ENCODE data around the gene ZNF831.

ZNF831 gene

DNA sequence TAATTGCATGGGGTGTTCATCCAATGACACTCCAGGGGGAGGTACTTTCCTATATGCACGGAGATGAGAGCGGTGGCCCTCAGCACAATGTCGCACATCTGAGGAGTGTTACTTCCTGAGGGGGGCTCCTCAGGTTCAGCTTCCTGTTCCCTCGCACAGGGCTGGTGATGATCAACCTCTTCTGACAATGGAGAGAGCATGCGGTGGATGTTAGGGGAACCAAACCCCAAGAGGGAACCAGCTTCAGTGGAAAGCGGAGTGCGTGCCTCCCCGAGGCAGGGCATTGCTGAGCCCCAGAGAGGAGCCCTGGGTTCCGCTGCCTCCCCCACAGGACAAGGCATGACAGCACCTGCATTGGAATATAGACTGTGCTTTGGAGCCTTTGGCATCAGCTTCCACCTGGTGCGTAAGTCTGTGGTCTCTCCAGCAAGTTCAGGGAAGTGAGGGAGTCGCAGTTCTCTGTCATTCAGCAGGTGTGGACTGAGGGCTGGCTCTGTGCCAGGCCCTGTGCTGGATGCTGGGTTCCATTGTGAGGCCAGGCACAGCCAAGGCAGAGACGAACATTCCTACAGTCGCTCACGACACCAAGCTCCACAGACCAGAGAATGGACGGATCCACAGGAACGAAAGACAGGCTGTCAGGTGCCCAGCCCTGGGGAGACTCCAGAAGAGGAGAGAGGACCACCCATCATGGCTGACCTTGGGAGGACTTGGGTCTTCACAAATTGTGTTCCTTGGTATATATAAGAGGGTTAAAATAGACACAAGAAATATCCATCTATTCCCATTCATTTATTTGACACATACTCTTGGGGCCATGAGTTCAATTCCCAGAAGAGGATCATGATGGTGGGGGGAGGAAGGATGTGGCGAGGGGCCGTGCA lies 3.9 kb upstream of the ZNF831 start:
- TF ChIP-seq, protein P1, sequence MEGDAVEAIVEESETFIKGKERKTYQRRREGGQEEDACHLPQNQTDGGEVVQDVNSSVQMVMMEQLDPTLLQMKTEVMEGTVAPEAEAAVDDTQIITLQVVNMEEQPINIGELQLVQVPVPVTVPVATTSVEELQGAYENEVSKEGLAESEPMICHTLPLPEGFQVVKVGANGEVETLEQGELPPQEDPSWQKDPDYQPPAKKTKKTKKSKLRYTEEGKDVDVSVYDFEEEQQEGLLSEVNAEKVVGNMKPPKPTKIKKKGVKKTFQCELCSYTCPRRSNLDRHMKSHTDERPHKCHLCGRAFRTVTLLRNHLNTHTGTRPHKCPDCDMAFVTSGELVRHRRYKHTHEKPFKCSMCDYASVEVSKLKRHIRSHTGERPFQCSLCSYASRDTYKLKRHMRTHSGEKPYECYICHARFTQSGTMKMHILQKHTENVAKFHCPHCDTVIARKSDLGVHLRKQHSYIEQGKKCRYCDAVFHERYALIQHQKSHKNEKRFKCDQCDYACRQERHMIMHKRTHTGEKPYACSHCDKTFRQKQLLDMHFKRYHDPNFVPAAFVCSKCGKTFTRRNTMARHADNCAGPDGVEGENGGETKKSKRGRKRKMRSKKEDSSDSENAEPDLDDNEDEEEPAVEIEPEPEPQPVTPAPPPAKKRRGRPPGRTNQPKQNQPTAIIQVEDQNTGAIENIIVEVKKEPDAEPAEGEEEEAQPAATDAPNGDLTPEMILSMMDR (IDR thresholded peaks at IDR 0.05; ENCODE audit: low read length, missing control alignments), result no peak
- H3K4me3 ChIP-seq (replicated peaks; ENCODE audit: low read depth, low read length), result no peak overlapping the region
- no peak for DNase-seq (ENCODE audit: low read depth)

DNA sequence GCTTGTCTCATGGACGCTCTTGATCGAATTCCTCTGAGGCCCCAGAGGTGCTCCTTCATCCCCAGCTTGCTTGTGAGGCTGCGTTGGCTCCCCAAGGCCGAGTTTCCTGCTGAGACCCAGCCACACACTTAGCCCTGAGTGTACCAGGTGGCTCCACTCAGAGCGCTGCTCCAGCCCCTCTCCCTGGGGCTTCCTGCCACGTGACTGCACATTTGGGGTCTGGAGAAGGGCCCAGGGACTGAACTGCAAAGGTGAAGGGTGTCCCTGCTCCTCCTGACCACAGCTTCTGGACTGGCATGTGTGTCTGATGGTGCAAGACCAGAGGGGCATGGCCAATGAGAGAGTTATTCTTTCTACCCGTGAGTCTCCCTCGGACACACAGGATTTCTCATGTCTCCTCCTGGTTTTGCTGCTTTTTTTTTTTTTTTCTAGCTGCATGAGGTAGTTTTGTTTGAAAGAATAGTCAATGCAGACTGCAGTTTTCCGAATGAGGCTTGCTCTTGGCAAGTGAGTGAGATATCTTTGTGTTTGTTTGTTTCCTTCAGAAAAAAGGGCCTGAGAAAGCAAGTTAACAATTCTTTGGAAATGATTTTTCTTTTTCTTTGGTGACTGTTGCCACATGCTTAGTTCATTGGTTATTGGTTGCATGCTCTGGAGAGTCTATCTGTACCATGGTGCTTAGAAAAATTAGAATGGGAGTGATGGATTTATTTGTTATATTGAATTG lies 3.1 kb upstream of the ZNF831 start:
- no peak for DNase-seq (ENCODE audit: low read depth)
- no peak overlapping the region for H3K4me3 ChIP-seq (replicated peaks; ENCODE audit: low read depth, low read length)
- TF ChIP-seq, protein P1 (IDR thresholded peaks at IDR 0.05; ENCODE audit: low read length, missing control alignments), result no peak

DNA sequence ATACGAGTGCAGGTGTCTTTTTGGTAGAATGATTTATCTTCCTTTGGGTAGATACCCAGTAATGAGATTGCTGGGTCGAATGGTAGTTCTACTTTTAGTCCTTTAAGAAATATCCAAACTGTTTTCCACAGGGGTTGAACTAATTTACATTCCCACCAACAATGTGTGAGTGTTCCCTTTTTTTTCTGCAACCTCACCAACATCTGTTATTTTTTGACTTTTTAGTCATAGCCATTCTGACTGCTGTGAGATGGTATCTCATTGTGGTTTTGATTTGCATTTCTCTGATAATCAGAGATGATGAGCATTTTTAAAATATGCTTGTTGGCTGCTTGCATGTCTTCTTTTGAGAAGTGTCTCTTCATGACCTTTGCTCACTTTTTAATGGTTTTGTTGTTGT lies 1.9 kb upstream of the ZNF831 start:
- TF ChIP-seq, protein P1 (IDR thresholded peaks at IDR 0.05; ENCODE audit: low read length, missing control alignments), result no peak
- no peak for DNase-seq (ENCODE audit: low read depth)
- H3K4me3 ChIP-seq (replicated peaks; ENCODE audit: low read depth, low read length), result no peak overlapping the region

DNA sequence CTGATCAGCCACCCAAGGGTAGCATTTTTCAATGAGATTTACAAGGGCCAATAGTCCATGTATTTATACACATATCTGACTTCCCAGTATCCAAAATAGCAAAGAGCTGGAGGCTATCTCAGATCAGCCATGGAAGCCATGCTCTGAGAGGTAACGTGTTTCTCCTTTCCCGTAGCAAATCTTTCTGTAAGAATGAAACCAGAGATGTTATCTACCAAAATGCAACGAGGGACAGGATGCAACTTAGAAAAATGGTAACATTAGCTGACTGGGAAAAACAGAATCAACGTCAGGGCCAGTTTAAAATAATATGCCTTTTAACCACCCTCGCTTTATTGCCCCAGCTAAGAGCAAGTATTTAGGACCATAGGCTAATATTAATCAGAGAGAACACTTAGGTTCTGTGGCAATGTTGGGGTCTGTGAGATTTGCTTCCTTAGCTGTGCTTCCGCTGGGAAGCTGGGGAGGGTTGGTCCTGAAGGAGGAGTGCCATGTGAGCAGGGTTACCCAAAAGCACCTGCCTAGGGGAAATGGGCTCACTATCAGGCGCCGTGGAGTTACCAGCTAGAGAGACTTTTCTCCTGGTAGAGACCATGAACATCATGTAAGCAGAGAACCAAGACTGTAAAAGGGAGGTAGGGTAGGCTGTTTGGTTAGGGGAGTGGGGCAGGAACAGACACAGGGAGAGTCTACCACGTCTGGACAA lies 1.2 kb downstream of the ZNF831 start:
- no peak overlapping the region for H3K4me3 ChIP-seq (replicated peaks; ENCODE audit: low read depth, low read length)
- DNase-seq (ENCODE audit: low read depth), result no peak
- TF ChIP-seq, protein P1 (IDR thresholded peaks at IDR 0.05; ENCODE audit: low read length, missing control alignments), result no peak

DNA sequence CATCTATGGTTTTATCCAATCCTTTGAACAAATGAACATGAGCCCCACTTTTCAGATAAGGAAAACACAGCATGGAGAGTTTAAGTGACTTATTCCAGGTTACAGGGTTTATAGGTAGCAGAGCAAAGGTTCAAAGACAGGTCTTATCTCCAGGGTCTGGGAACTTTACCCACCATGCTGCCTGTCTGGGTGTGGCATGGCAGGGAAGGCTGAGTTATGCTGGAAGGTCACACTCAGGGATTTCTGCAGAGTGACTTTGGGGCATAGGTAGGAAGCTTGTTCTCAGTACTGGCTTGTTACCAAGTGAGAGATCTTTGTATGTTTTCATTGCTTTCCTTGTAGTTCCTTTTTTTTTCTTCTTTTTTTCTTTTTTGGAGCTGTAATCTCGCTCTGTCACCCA lies 1.8 kb downstream of the ZNF831 start:
- DNase-seq (ENCODE audit: low read depth), result no peak

More for the DNA sequence above, 1.8 kb downstream of the ZNF831 start:
- TF ChIP-seq, protein P1 (IDR thresholded peaks at IDR 0.05; ENCODE audit: low read length, missing control alignments), result no peak
- H3K4me3 ChIP-seq (replicated peaks; ENCODE audit: low read depth, low read length), result no peak overlapping the region
